Esophagus muscularis mucosa (tissue), 4 donors: ENCODE results near the gene SAC3D1. TPM values are rescaled to one million over a fixed set of nuclear protein-coding genes. Genes with fewer than 3 reads are reported as not detected.

ENCODE experiments used
- DNase-seq: peaks from one replicate; pipeline ENCODE4 v3.0.0-alpha.2; 2017; ENCODE audit errors: extremely low spot score
- H3K27ac ChIP-seq, 4 donors: fragments of 200-600 bp; sonication (generic); replicated peaks in 1 of 4; 1 replicate in 3 of 4; 2 replicates in 1 of 4; pipeline ENCODE4 v1.5.1; 2016 to 2019; ENCODE audit warnings: mild to moderate bottlenecking in 1 of 4
- H3K27me3 ChIP-seq, 4 donors: fragments of 200-600 bp; sonication (generic); one replicate each; pipeline versions ENCODE4 v1.5.1 to v1.6.0; 2016 to 2019
- H3K36me3 ChIP-seq, 4 donors: fragments of 200-600 bp; sonication (generic); one replicate each; pipeline ENCODE4 v1.5.1; 2016 to 2019
- H3K4me1 ChIP-seq, 4 donors: fragments of 200-600 bp; sonication (generic); one replicate each; pipeline ENCODE4 v1.5.1; 2016 to 2019
- H3K4me3 ChIP-seq, 4 donors: fragments of 200-600 bp; sonication (generic); 1 replicate in 2 of 4; 2 replicates in 2 of 4; pipeline ENCODE4 v1.5.1; 2016 to 2019; ENCODE audit warnings: mild to moderate bottlenecking in 4 of 4, moderate library complexity in 1 of 4
- H3K9me3 ChIP-seq, 4 donors: fragments of 200-600 bp; sonication (generic); 1 replicate in 3 of 4; 2 replicates in 1 of 4; pipeline ENCODE4 v1.5.1; 2016 to 2019
- EP300 ChIP-seq: sonication (generic); formaldehyde crosslinking; IDR thresholded peaks from one replicate; pipeline ENCODE4 v1.6.1; 2017; ENCODE audit warnings: antibody characterized with exemption
- POLR2A ChIP-seq: fragments of 450-650 bp; IDR thresholded peaks from one replicate; pipeline ENCODE4 v1.6.1; 2017; ENCODE audit warnings: antibody characterized with exemption, moderate library complexity, mild to moderate bottlenecking, low read depth
- POLR2AphosphoS5 ChIP-seq, 2 donors: sonication (generic); formaldehyde crosslinking; IDR thresholded peaks; one replicate each; pipeline ENCODE4 v1.6.1; 2017; ENCODE audit warnings: antibody characterized with exemption in 2 of 2
- WGBS: methylation state at CpG from one replicate; pipeline ENCODE4 v1.1.5; 2018; 5-methylcytosine and 5-hydroxymethylcytosine counted together
- intact Hi-C: fragments of 100-400 bp; cut with DNase I; formaldehyde crosslinking; loops from one replicate; pipeline ENCODE4 v1.15.1; 2023
- total RNA-seq, 4 donors: library from RNA; depleted of rRNA; stranded (reverse); fragments of >200 nt; gene quantifications; one replicate each; pipeline versions ENCODE4 v1.1.0 to v1.2.1, GENCODE V29; 2016
- TF ChIP-seq, protein P1 (sequence below), 3 experiments: fragments of 200-600 bp in 2 of 3; fragments of 450-650 bp in 1 of 3; sonication (generic) in 2 of 3; IDR thresholded peaks; one replicate each; pipeline ENCODE4 v1.5.1; 2017 to 2019; ENCODE audit warnings: antibody characterized with exemption in 3 of 3, mild to moderate bottlenecking in 2 of 3, moderate library complexity in 1 of 3

Gene SAC3D1
- total RNA-seq, 4 donors from 2014 or later: 9.6 to 21.8 (median 13.1) TPM

DNA sequence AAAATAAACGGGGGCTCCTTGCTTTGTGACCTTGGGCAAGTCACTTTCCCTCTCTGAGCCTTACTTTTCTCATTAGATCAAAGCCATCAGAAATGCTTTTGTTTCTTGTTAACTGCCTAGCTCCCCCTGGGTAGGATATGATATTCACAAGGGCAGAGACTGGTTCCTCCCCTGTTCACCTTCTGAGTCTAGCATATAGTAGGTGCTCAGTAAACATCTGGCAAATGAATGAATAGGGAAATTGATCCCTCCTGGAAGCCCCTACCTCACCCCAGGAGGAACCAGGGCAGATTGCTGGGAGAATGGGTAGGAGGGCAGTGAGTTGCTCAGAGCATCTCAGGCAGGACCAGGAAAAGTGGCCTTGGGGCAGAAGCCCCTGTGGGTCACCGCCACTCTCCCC lies 6.6 kb upstream of the SAC3D1 start:
- 92% methylated on average over 2 of the region's 2 CpGs for WGBS
- Histone ChIP-seq H3K27me3 (no peaks in the 10 kb centered on the region), H3K27ac (no peak overlapping the region), H3K9me3 (no peaks in the 10 kb centered on the region), H3K36me3 (peaks cover 59 to 92% (median 76%) of the 10 kb centered on the region in 4 donors), H3K4me1 (peaks cover 3 to 19% (median 11%) of the 10 kb centered on the region in 4 donors), H3K4me3 (no peak overlapping the region)
- intact Hi-C loops: no loop called here
- TF ChIP-seq EP300 (no peak), POLR2A (no peak), POLR2AphosphoS5 (IDR thresholded peaks at IDR 0.05) (no peak)
- TF ChIP-seq, protein P1, sequence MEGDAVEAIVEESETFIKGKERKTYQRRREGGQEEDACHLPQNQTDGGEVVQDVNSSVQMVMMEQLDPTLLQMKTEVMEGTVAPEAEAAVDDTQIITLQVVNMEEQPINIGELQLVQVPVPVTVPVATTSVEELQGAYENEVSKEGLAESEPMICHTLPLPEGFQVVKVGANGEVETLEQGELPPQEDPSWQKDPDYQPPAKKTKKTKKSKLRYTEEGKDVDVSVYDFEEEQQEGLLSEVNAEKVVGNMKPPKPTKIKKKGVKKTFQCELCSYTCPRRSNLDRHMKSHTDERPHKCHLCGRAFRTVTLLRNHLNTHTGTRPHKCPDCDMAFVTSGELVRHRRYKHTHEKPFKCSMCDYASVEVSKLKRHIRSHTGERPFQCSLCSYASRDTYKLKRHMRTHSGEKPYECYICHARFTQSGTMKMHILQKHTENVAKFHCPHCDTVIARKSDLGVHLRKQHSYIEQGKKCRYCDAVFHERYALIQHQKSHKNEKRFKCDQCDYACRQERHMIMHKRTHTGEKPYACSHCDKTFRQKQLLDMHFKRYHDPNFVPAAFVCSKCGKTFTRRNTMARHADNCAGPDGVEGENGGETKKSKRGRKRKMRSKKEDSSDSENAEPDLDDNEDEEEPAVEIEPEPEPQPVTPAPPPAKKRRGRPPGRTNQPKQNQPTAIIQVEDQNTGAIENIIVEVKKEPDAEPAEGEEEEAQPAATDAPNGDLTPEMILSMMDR (IDR thresholded peaks at IDR 0.05): no peak
- no peak for DNase-seq

DNA sequence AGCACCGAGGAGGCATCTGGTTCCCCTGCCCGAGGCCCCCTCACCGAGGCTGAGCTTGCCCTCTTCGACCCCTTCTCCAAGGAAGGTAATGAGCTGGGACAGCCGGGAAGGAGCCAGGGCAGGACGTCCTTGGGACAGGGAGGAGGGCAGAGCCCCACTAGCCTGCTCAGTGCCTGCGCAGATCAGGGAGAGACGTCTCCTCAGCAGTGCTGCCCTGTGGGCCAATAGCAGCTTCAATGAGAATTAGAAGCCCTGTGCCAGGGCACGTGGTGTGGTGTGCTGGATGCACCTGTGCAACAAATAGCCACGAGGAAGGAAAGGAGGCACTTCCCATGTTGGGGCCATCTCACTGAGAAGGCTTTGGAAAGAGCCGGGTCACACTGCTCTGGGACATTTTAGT lies 5.4 kb upstream of the SAC3D1 start:
- Histone ChIP-seq H3K4me1 (peaks cover 8 to 16% (median 14%) of the 10 kb centered on the region in 4 donors), H3K27ac (no peak overlapping the region), H3K27me3 (no peaks in the 10 kb centered on the region), H3K36me3 (peaks cover 59 to 95% (median 82%) of the 10 kb centered on the region in 4 donors), H3K4me3 (no peak overlapping the region), H3K9me3 (no peaks in the 10 kb centered on the region)
- intact Hi-C loops: no loop called here
- DNase-seq: no peak
- TF ChIP-seq, protein P1 (IDR thresholded peaks at IDR 0.05): no peak
- TF ChIP-seq POLR2A: no peak
- TF ChIP-seq EP300: no peak
- no peak for TF ChIP-seq POLR2AphosphoS5 (IDR thresholded peaks at IDR 0.05)
- 79% methylated on average over 11 of the region's 11 CpGs for WGBS

DNA sequence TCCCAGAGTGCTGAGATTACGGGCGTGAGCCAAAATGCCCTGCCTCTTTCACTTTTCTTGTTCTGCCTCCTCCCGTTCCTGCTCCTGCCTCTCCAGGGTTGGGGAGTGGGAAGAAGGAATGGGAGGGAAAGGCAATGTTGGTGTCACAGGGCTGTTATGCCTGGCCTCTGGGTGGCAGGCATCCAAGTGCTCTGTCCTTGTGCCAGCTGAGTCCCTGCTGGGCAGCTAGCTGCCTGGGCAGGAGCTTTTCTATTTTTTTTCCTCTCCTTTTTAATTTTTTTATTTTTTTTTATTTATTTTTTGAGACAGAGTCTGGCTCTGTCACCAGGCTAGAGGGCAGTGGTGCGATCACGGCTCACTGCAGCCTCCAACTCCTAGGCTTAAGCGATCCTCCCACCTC lies 4.1 kb upstream of the SAC3D1 start:
- intact Hi-C loops: no loop called here
- Histone ChIP-seq H3K4me3 (no peak overlapping the region), H3K36me3 (peaks cover 54 to 81% (median 74%) of the 10 kb centered on the region in 4 donors), H3K9me3 (no peaks in the 10 kb centered on the region), H3K4me1 (peaks cover 12 to 23% (median 15%) of the 10 kb centered on the region in 4 donors), H3K27ac (no peak overlapping the region), H3K27me3 (no peaks in the 10 kb centered on the region)
- 74% methylated on average over 6 of the region's 6 CpGs for WGBS
- no peak for DNase-seq
- TF ChIP-seq EP300: no peak
- no peak for TF ChIP-seq POLR2AphosphoS5 (IDR thresholded peaks at IDR 0.05)
- TF ChIP-seq, protein P1 (IDR thresholded peaks at IDR 0.05): no peak
- TF ChIP-seq POLR2A: no peak

DNA sequence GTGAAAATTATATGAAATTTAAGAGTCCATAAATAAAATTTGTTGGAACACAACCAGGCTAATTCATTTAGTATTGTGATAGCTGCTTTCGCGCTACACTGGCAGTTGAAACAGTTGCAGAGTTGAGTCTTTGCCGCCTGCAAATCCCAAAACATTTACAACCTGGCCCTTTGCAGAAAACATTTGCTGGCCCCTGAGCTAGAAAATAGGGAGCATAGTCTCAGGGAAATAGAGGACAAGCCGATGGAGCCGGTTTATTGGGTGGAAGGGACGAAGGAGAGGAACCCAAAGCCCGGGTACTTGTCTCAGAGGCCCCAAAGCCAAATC lies 527 bp upstream of the SAC3D1 start:
- peak overlapping the region; percentile 69 to 97 (median 88) for H3K4me3 ChIP-seq
- H3K27me3 ChIP-seq: no peaks in the 10 kb centered on the region
- H3K27ac ChIP-seq: peak overlapping the region; percentile 86 to 92 (median 90)
- no peak for DNase-seq
- TF ChIP-seq POLR2A (no peak), EP300 (no peak), POLR2AphosphoS5 (IDR thresholded peaks at IDR 0.05) (no peak)
- TF ChIP-seq, protein P1 (IDR thresholded peaks at IDR 0.05): no peak
- intact Hi-C loops: no loop called here
- no peaks in the 10 kb centered on the region for H3K9me3 ChIP-seq
- peaks cover 19 to 47% (median 27%) of the 10 kb centered on the region in 4 donors for H3K4me1 ChIP-seq
- WGBS: 15% methylated on average over 7 of the region's 7 CpGs
- peaks cover 22 to 64% (median 52%) of the 10 kb centered on the region in 4 donors for H3K36me3 ChIP-seq

DNA sequence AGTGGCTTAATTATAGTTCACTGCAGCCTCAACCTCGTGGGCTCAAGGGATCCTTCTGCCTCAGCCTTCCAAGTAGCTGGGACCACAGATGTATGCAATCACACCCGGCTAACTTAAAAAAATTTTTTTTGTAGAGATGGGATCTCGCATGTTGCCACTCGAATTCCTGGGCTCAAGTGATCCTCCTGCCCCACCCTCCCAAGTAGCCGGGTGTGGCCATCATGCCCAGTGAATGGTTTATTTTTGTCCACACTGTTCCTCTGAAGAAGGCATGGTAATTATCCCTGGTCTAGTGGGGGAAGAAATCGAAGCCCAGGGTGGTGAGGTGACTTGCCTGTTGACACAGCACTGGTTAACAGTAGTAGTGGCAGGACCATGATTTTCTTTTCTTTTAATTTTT lies 1.9 kb downstream of the SAC3D1 start:
- Histone ChIP-seq H3K9me3 (no peaks in the 10 kb centered on the region), H3K27ac (no peak overlapping the region), H3K4me1 (peaks cover 29 to 60% (median 44%) of the 10 kb centered on the region in 4 donors), H3K4me3 (no peak overlapping the region), H3K36me3 (peaks cover 8 to 49% (median 33%) of the 10 kb centered on the region in 4 donors), H3K27me3 (no peaks in the 10 kb centered on the region)
- DNase-seq: no peak
- intact Hi-C loops: no loop called here
- WGBS: 88% methylated on average over 6 of the region's 6 CpGs
- TF ChIP-seq POLR2AphosphoS5 (IDR thresholded peaks at IDR 0.05): no peak
- TF ChIP-seq POLR2A: no peak
- TF ChIP-seq EP300: no peak
- TF ChIP-seq, protein P1 (IDR thresholded peaks at IDR 0.05): no peak
